IPS-NIHi7 (cell line): ENCODE results near the gene GSK3A.

Experiments
- DNase-seq: peaks from one replicate; pipeline ENCODE4 v3.0.0; 2012; ENCODE audit warnings: mixed read lengths; ENCODE audit errors: extremely low spot score

GSK3A gene

GRCh38 chr19:42249769-42250168 is 7.4 kb upstream of the GSK3A start:
- no peak for DNase-seq

- DNase-seq = no peak
Measured at GRCh38 chr19:42249149-42249750, 6.8 kb upstream of the GSK3A start.

GRCh38 chr19:42248270-42249148 is 6.1 kb upstream of the GSK3A start:
- no peak for DNase-seq

- no peak for DNase-seq
Measured at GRCh38 chr19:42247640-42248199, 5.3 kb upstream of the GSK3A start.

GRCh38 chr19:42246922-42247639 is 4.7 kb upstream of the GSK3A start:
- DNase-seq = no peak

GRCh38 chr19:42246143-42246921 is 3.9 kb upstream of the GSK3A start:
- DNase-seq = peak; percentile 59

- DNase-seq = no peak
Measured at GRCh38 chr19:42245231-42245630, 2.8 kb upstream of the GSK3A start.

GRCh38 chr19:42244347-42245220 is 2.2 kb upstream of the GSK3A start:
- DNase-seq = peak; percentile 74

- DNase-seq = no peak
Measured at GRCh38 chr19:42242069-42242511, 312 bp downstream of the GSK3A start.

GRCh38 chr19:42241279-42241678 is 1.1 kb downstream of the GSK3A start:
- no peak for DNase-seq

- DNase-seq = no peak
Measured at GRCh38 chr19:42239544-42240220, 2.7 kb downstream of the GSK3A start.

- DNase-seq = no peak
Measured at GRCh38 chr19:42235181-42235580, 7.2 kb downstream of the GSK3A start.

GRCh38 chr19:42234364-42234763 is 8.0 kb downstream of the GSK3A start:
- no peak for DNase-seq

- no peak for DNase-seq
Measured at GRCh38 chr19:42233678-42234292, 8.6 kb downstream of the GSK3A start.

- no peak for DNase-seq
Measured at GRCh38 chr19:42233106-42233505, 9.3 kb downstream of the GSK3A start.

- DNase-seq = no peak
Measured at GRCh38 chr19:42232435-42232834, 10.0 kb downstream of the GSK3A start.

- DNase-seq = no peak
Measured at GRCh38 chr19:42230571-42230970, 11.8 kb downstream of the GSK3A start.

- DNase-seq = no peak
Measured at GRCh38 chr19:42229855-42230351, 12.5 kb downstream of the GSK3A start.

GRCh38 chr19:42229301-42229854 is 13.0 kb downstream of the GSK3A start:
- DNase-seq = no peak
